Kidney (tissue), 14 donors: ENCODE measurements around the gene TMEM109. TPM values are rescaled to one million over a fixed set of nuclear protein-coding genes. Genes with fewer than 3 reads are reported as not detected.
A peak's percentile ranks its signal among the peaks of the same experiment; 100 is the strongest.

ENCODE experiments used
- DNase-seq, 5 donors: peaks; one replicate each; pipeline ENCODE4 v3.0.0-alpha.2; 2013 to 2020
- FAIRE-seq: peaks from 2 replicates; lab custom pipeline; 2012; peaks lifted over from hg19 to GRCh38; lab: Jason Lieb, UNC
- H3K27ac ChIP-seq, 2 donors: one replicate each; pipeline ENCODE4 v1.7.0; 2013; ENCODE audit warnings: low read depth in 2 of 2, low read length in 2 of 2, inconsistent platforms in 1 of 2
- H3K27me3 ChIP-seq: one replicate; pipeline ENCODE4 v1.7.1; 2013; ENCODE audit warnings: low read length, inconsistent platforms; ENCODE audit not compliant: control insufficient read depth, insufficient read depth
- H3K36me3 ChIP-seq, 3 donors: one replicate each; pipeline versions ENCODE4 v1.7.0 to v1.7.1; 2013; ENCODE audit warnings: low read length in 3 of 3, control low read depth in 1 of 3, inconsistent platforms in 1 of 3; ENCODE audit not compliant: insufficient read depth in 3 of 3, control insufficient read depth in 2 of 3
- H3K4me1 ChIP-seq, 3 donors: one replicate each; pipeline versions ENCODE4 v1.7.0 to v1.7.1; 2013; ENCODE audit warnings: low read length in 3 of 3, inconsistent platforms in 1 of 3, low read depth in 1 of 3; ENCODE audit not compliant: control insufficient read depth in 2 of 3, insufficient read depth in 2 of 3
- H3K4me3 ChIP-seq, 3 donors: one replicate each; pipeline versions ENCODE4 v1.7.0 to v1.8.1; 2013; ENCODE audit warnings: low read length in 3 of 3, control low read depth in 1 of 3, inconsistent platforms in 1 of 3
- H3K9ac ChIP-seq, 3 donors: one replicate each; pipeline versions ENCODE4 v1.7.0 to v1.7.1; 2013; ENCODE audit warnings: low read length in 3 of 3, control low read depth in 1 of 3, inconsistent platforms in 1 of 3
- H3K9me3 ChIP-seq, 3 donors: one replicate each; pipeline versions ENCODE4 v1.7.0 to v1.7.1; 2013; ENCODE audit warnings: low read length in 3 of 3, control low read depth in 1 of 3, inconsistent platforms in 1 of 3; ENCODE audit not compliant: control insufficient read depth in 2 of 3, insufficient read depth in 1 of 3
- intact Hi-C: fragments of 100-400 bp; cut with DNase I; formaldehyde crosslinking; loops from one replicate; pipeline ENCODE4 v1.11.1; 2022
- polyA plus RNA-seq: library from polyadenylated mRNA; stranded (reverse); fragments of 350-450 nt; fragmentation: Illumina TruSeq; extraction: RNeasy Lipid Tissue Mini Kit (QIAGEN cat#74804); gene quantifications from one replicate; pipeline ENCODE4 v1.2.3, GENCODE V29; 2014; ENCODE audit warnings: low read depth, low replicate concordance; ENCODE audit not compliant: insufficient read depth
- total RNA-seq: library from RNA; stranded (reverse); fragmentation: NEBNext Ultra II Directional; extraction: Animal tissue kit (Norgen Biotek cat#: 25700); gene quantifications from one replicate; pipeline ENCODE4 v1.2.1, GENCODE V29; 2021
- TF ChIP-seq, protein P1 (sequence below): IDR thresholded peaks from 3 replicates; pipeline ENCODE4 v1.5.1; 2012; ENCODE audit warnings: mild to moderate bottlenecking, moderate library complexity, borderline replicate concordance; ENCODE audit not compliant: insufficient read depth; ENCODE audit errors: extremely low read depth
- donor health status: control.
- donor health status: control.
- donor health status: control.
- donor health status: control.
- donor health status: control.
- donor health status: DM: yes; HTN: yes; CAD: no.
- donor health status: Normal renal cell carcinoma (clear cell type).

TMEM109 gene
- total and polyA plus RNA-seq, 2 donors from 2014 or later, result 130 to 139 TPM

DNA sequence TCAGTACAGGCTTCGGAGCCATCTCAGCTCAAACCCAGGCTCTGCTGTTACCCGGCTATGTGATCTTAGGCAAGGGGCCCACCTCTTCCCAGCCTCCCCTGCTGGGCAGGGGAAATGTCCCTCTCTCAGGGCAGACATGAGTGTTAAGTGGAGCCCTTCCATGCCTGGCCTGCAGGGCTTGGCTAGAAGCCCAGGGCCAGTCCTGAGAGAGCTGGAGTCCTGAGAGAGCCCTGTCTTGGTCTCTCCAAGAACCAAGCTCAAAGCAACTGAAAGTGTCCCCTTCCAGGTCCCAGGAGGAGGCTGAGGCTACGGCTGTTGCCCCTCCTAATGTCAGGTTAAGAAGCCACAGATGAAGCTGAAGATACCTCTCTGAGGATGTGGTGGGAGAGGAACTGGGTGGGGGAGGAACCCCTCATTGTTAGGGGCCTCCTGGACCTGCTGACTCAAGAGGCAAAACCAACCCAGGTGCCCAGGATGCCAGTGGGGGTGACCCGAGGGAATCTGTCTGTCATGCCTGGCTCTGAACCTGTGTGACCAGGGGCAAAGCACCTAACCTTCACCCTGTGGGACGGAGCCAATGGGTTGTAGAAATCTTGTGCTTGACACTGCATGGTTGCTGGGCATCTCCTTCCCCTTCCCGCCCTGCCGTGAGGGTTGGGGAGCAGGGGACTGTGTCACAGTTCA lies 42.4 kb upstream of the TMEM109 start:
- no peaks in the 10 kb centered on the region for H3K4me1 ChIP-seq
- no peak overlapping the region for H3K27ac ChIP-seq
- FAIRE-seq (no peak), DNase-seq (peak in 1 of 5 donors; percentile 17)
- H3K9me3 ChIP-seq, result no peaks in the 10 kb centered on the region
- intact Hi-C loops, result no loop called here
- TF ChIP-seq, protein P1, sequence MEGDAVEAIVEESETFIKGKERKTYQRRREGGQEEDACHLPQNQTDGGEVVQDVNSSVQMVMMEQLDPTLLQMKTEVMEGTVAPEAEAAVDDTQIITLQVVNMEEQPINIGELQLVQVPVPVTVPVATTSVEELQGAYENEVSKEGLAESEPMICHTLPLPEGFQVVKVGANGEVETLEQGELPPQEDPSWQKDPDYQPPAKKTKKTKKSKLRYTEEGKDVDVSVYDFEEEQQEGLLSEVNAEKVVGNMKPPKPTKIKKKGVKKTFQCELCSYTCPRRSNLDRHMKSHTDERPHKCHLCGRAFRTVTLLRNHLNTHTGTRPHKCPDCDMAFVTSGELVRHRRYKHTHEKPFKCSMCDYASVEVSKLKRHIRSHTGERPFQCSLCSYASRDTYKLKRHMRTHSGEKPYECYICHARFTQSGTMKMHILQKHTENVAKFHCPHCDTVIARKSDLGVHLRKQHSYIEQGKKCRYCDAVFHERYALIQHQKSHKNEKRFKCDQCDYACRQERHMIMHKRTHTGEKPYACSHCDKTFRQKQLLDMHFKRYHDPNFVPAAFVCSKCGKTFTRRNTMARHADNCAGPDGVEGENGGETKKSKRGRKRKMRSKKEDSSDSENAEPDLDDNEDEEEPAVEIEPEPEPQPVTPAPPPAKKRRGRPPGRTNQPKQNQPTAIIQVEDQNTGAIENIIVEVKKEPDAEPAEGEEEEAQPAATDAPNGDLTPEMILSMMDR, result no peak
- no peaks in the 10 kb centered on the region for H3K27me3 ChIP-seq
- H3K4me3 ChIP-seq, result no peak overlapping the region
- no peak overlapping the region for H3K9ac ChIP-seq
- no peaks in the 10 kb centered on the region for H3K36me3 ChIP-seq

DNA sequence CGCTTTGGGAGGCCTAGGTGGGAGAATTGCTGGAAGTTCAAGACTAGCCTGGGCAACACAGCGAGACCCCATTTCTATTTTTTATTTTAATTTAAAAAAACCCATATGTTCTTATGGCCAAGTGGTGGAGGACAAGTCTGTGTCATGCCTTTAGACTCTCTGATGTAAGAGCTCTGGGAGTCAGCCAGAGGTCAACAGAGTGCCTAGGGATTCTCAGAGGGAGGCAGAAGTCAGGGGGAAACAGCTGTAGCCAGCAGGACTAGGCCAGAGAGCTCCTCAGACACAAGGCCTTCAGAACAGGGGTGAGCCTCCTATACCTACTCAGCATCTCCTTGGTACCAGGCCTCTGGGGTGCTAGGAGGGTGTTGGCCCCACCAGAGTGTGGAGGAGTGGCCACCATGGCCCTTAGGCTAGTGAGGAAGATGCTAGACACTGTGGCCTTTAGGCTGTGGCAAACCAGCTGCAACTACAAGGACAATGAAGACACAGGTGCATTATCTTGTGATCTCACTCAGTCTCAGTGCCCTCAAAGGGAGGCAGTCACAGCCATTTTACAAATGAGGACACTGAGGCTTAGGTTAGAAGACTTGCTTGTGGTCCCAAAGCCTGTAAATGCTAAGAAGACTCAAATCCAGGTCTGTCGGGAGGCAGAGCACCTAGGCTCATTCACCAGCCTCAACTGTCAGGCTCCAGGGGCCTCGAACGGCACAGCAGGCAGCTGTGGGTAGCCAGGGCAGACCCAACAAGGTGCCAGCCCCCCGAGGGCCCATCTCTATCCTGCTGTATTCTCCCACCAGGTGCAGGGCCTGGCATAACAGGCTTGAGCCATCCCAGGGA lies 41.6 kb upstream of the TMEM109 start:
- H3K9ac ChIP-seq, result no peak overlapping the region
- no peak overlapping the region for H3K4me3 ChIP-seq
- no peaks in the 10 kb centered on the region for H3K36me3 ChIP-seq
- no peaks in the 10 kb centered on the region for H3K9me3 ChIP-seq
- no peaks in the 10 kb centered on the region for H3K4me1 ChIP-seq
- intact Hi-C loops, result no loop called here
- no peaks in the 10 kb centered on the region for H3K27me3 ChIP-seq
- peak in 2 of 5 donors; percentile 20 to 53 for DNase-seq
- no peak for FAIRE-seq
- TF ChIP-seq, protein P1, result no peak
- H3K27ac ChIP-seq, result no peak overlapping the region

DNA sequence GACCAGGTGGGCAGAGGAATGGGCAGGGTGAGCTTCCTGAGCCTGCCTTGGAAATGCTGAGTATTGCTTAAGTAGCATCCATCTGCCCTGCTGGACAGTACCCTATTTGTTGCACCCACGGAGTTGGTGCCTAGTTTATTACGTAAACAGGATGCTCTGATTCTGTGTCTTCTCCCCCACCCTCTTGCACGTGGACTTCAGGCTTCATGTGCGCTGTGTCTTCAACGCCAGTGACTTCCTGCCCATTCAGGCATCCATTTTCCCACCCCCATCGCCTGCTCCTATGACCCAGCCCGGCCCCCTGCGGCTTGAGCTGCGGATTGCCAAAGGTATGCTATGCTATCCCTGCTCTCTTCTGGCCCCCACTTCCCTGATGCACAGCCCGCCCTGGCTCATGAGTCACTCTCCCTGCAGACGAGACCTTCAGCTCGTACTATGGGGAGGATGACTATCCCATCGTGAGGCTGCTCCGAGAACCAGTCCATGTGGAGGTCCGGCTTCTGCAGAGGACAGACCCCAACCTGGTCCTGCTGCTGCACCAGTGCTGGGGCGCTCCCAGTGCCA lies 40.9 kb upstream of the TMEM109 start:
- Histone ChIP-seq H3K9me3 (no peaks in the 10 kb centered on the region), H3K4me3 (no peak overlapping the region), H3K36me3 (no peaks in the 10 kb centered on the region), H3K27me3 (no peaks in the 10 kb centered on the region), H3K9ac (no peak overlapping the region), H3K27ac (no peak overlapping the region), H3K4me1 (no peaks in the 10 kb centered on the region)
- TF ChIP-seq, protein P1, result no peak
- FAIRE-seq (no peak), DNase-seq (peak in 1 of 5 donors; percentile 31)
- intact Hi-C loops, result no loop called here
